ENCODE results near the gene MPHOSPH6.

- TF ChIP-seq GATA2 (IDR thresholded peaks at IDR 0.05; ENCODE audit: low read depth, low read length), result no peak
- TF ChIP-seq GATA3 (IDR thresholded peaks at IDR 0.05; ENCODE audit: low read depth, low read length), result no peak
These were observed 31.3 kb upstream of the MPHOSPH6 start for GRCh38 chr16:82201351-82201750.
